LNCaP clone FGC (cell line): ENCODE data around the gene TNFRSF8.

Source experiments
- DNase-seq: peaks from one replicate; pipeline ENCODE4 v3.0.0-alpha.2; 2011; ENCODE audit warnings: low read depth
- H3K4me3 ChIP-seq: 2 replicates; pipeline ENCODE4 v1.5.1; 2011; ENCODE audit warnings: mild to moderate bottlenecking, low read depth, low read length, control low read depth
- CTCF ChIP-seq: IDR thresholded peaks from 2 replicates; pipeline ENCODE4 v1.5.1; 2012; ENCODE audit warnings: mild to moderate bottlenecking; ENCODE audit not compliant: control insufficient read depth, insufficient read depth; ENCODE audit errors: extremely low read depth

The TNFRSF8 gene

GRCh38 chr1:12181568-12181967 lies 118.5 kb downstream of the TNFRSF8 start:
- TF ChIP-seq CTCF: no peak
- H3K4me3 ChIP-seq: no peak overlapping the region
- DNase-seq: no peak

- no peak for DNase-seq
- no peak overlapping the region for H3K4me3 ChIP-seq
Measured at GRCh38 chr1:12182410-12182984, 119.4 kb downstream of the TNFRSF8 start.

GRCh38 chr1:12183095-12183794 lies 120.1 kb downstream of the TNFRSF8 start:
- TF ChIP-seq CTCF: no peak
- H3K4me3 ChIP-seq: no peak overlapping the region
- no peak for DNase-seq

More at GRCh38 chr1:12182410-12182984, 119.4 kb downstream of the TNFRSF8 start:
- no peak for TF ChIP-seq CTCF

- no peak overlapping the region for H3K4me3 ChIP-seq
- TF ChIP-seq CTCF: no peak
- DNase-seq: no peak
Measured at GRCh38 chr1:12184008-12184681, 121.0 kb downstream of the TNFRSF8 start.

- DNase-seq: no peak
Measured at GRCh38 chr1:12185036-12185917, 122.2 kb downstream of the TNFRSF8 start.

More at GRCh38 chr1:12185036-12185917, 122.2 kb downstream of the TNFRSF8 start:
- no peak for TF ChIP-seq CTCF
- no peak overlapping the region for H3K4me3 ChIP-seq
